HCT116 (cell line): ENCODE measurements around the gene OLFML2A.

Experiments used
- CEBPB ChIP-seq: IDR thresholded peaks from 2 replicates; pipeline ENCODE4 v1.6.1; 2012; ENCODE audit warnings: low read depth
- CTCF ChIP-seq, 3 experiments: fragments of 200-600 bp in 1 of 3; sonication (generic) in 1 of 3; IDR thresholded peaks in 2 of 3; conservative IDR thresholded peaks in 1 of 3; 2 replicates each; pipeline ENCODE4 v1.5.1; 2012 to 2017; ENCODE audit warnings: low read depth in 2 of 3, low read length in 2 of 3, antibody characterized with exemption in 1 of 3, borderline replicate concordance in 1 of 3, control low read depth in 1 of 3, mild to moderate bottlenecking in 1 of 3, mixed read lengths in 1 of 3, mixed run types in 1 of 3, moderate library complexity in 1 of 3; ENCODE audit not compliant: insufficient read depth in 1 of 3
- EZH2phosphoT487 ChIP-seq: fragments of 200-600 bp; IDR thresholded peaks from 2 replicates; pipeline ENCODE4 v1.6.1; 2018; ENCODE audit warnings: antibody characterized with exemption, borderline replicate concordance
- JUND ChIP-seq: IDR thresholded peaks from 2 replicates; pipeline ENCODE4 v1.6.1; 2012
- POLR2A ChIP-seq: IDR thresholded peaks from 2 replicates; pipeline ENCODE4 v1.7.0; 2011; ENCODE audit warnings: borderline replicate concordance; ENCODE audit not compliant: insufficient read depth, insufficient read length; ENCODE audit errors: extremely low read depth
- RAD21 ChIP-seq: IDR thresholded peaks from 2 replicates; pipeline ENCODE4 v1.6.1; 2012; ENCODE audit warnings: low read depth, mild to moderate bottlenecking
- SP1 ChIP-seq: IDR thresholded peaks from 2 replicates; pipeline ENCODE4 v1.6.1; 2012; ENCODE audit warnings: low read depth
- TCF7L2 ChIP-seq: IDR thresholded peaks from 2 replicates; pipeline ENCODE4 v1.7.0; 2011; ENCODE audit warnings: borderline replicate concordance, inconsistent platforms; ENCODE audit not compliant: insufficient read depth, insufficient read length; ENCODE audit errors: extremely low read depth
- YY1 ChIP-seq: IDR thresholded peaks from 2 replicates; pipeline ENCODE4 v1.6.1; 2011; ENCODE audit warnings: low read length, low read depth, moderate library complexity, mild to moderate bottlenecking; ENCODE audit not compliant: insufficient replicate concordance; ENCODE audit errors: extremely low read depth
- ZFX ChIP-seq: fragments of 450-650 bp; IDR thresholded peaks from 2 replicates; pipeline ENCODE4 v1.6.1; 2017

- no peak for TF ChIP-seq CTCF (IDR thresholded peaks at IDR 0.05 in 2 of 3, conservative IDR thresholded peaks at IDR 0.05 in 1 of 3; ENCODE audit: borderline replicate concordance in 1 of 3, insufficient read depth in 1 of 3, low read depth in 2 of 3, low read length in 2 of 3)
- no peak for TF ChIP-seq POLR2A
- TF ChIP-seq SP1, result no peak
- TF ChIP-seq TCF7L2, result no peak
- TF ChIP-seq RAD21, result no peak
- TF ChIP-seq CEBPB, result no peak
- no peak for TF ChIP-seq YY1
- TF ChIP-seq ZFX, result no peak
- TF ChIP-seq EZH2phosphoT487, result no peak
- TF ChIP-seq JUND, result no peak
Observed at GRCh38 chr9:124853605-124854143, 76.7 kb downstream of the OLFML2A start.
